Activated T-cell treated with anti-CD3 and anti-CD28 coated beads, Interleukin-2, amount 50 U/mL, for 24 hours (primary cell): ENCODE data around the gene SGMS2.

Experiments
- DNase-seq: peaks from one replicate; pipeline ENCODE4 v3.0.0-alpha.2; 2020
- H3K27ac Mint-ChIP-seq: 2 replicates; pipeline ENCODE4 v1.8.0; 2020; ENCODE audit warnings: mild to moderate bottlenecking, mixed read lengths
- H3K27me3 Mint-ChIP-seq: 2 replicates; pipeline ENCODE4 v1.8.0; 2020; ENCODE audit warnings: mixed read lengths
- H3K36me3 Mint-ChIP-seq: 2 replicates; pipeline ENCODE4 v1.8.0; 2020; ENCODE audit warnings: low read depth, mixed read lengths
- H3K4me1 Mint-ChIP-seq: 2 replicates; pipeline ENCODE4 v1.8.0; 2020; ENCODE audit warnings: low read depth, mixed read lengths
- H3K4me3 Mint-ChIP-seq: 2 replicates; pipeline ENCODE4 v1.8.0; 2020; ENCODE audit warnings: mild to moderate bottlenecking, moderate library complexity, mixed read lengths
- H3K9me3 Mint-ChIP-seq: 2 replicates; pipeline ENCODE4 v1.8.0; 2020; ENCODE audit warnings: mixed read lengths

Gene SGMS2

GRCh38 chr4:107824350-107825071 lies at the start of gene SGMS2:
Gene SGMS2, plus strand, starts transcription at chr4:107824932. Its CDS starts 70,622 bp downstream, at chr4:107895554.
- peak; percentile 74 for DNase-seq
- Mint-ChIP-seq H3K4me1 (peaks cover 15% of the 10 kb centered on the region), H3K27me3 (peaks cover 69% of the 10 kb centered on the region), H3K27ac (peak within 1 kb of the TSS; percentile 75), H3K36me3 (no peaks in the 10 kb centered on the region), H3K4me3 (peak within 1 kb of the TSS; percentile 80), H3K9me3 (no peaks in the 10 kb centered on the region)

- H3K27me3 Mint-ChIP-seq: peaks cover 30% of the 10 kb centered on the region
- H3K27ac Mint-ChIP-seq: no peak overlapping the region
- no peaks in the 10 kb centered on the region for H3K4me1 Mint-ChIP-seq
These were observed 46.8 kb upstream of the SGMS2 start for GRCh38 chr4:107777890-107778289.

GRCh38 chr4:107778784-107779530 lies 45.8 kb upstream of the SGMS2 start:
- no peaks in the 10 kb centered on the region for H3K4me1 Mint-ChIP-seq
- no peak overlapping the region for H3K27ac Mint-ChIP-seq
- H3K4me3 Mint-ChIP-seq: no peak overlapping the region
- H3K36me3 Mint-ChIP-seq: no peaks in the 10 kb centered on the region
- DNase-seq: no peak
- peaks cover 34% of the 10 kb centered on the region for H3K27me3 Mint-ChIP-seq
- peaks cover 12% of the 10 kb centered on the region for H3K9me3 Mint-ChIP-seq

More at GRCh38 chr4:107777890-107778289, 46.8 kb upstream of the SGMS2 start:
- Mint-ChIP-seq H3K4me3 (no peak overlapping the region), H3K36me3 (no peaks in the 10 kb centered on the region), H3K9me3 (peaks cover 12% of the 10 kb centered on the region)
- no peak for DNase-seq

- Mint-ChIP-seq H3K9me3 (peaks cover 12% of the 10 kb centered on the region), H3K36me3 (no peaks in the 10 kb centered on the region), H3K27ac (no peak overlapping the region), H3K27me3 (peaks cover 44% of the 10 kb centered on the region), H3K4me1 (no peaks in the 10 kb centered on the region), H3K4me3 (no peak overlapping the region)
- no peak for DNase-seq
These were observed 44.1 kb upstream of the SGMS2 start for GRCh38 chr4:107780665-107781064.

- DNase-seq: no peak
- H3K9me3 Mint-ChIP-seq: no peaks in the 10 kb centered on the region
- H3K36me3 Mint-ChIP-seq: no peaks in the 10 kb centered on the region
- H3K4me1 Mint-ChIP-seq: no peaks in the 10 kb centered on the region
- peaks cover 25% of the 10 kb centered on the region for H3K27me3 Mint-ChIP-seq
- no peak overlapping the region for H3K27ac Mint-ChIP-seq
- H3K4me3 Mint-ChIP-seq: no peak overlapping the region
These were observed 32.8 kb upstream of the SGMS2 start for GRCh38 chr4:107791902-107792301.

- Mint-ChIP-seq H3K27ac (no peak overlapping the region), H3K27me3 (peaks cover 31% of the 10 kb centered on the region), H3K4me1 (no peaks in the 10 kb centered on the region), H3K36me3 (no peaks in the 10 kb centered on the region), H3K4me3 (no peak overlapping the region), H3K9me3 (no peaks in the 10 kb centered on the region)
- no peak for DNase-seq
These were observed 32.0 kb upstream of the SGMS2 start for GRCh38 chr4:107792711-107793110.

GRCh38 chr4:107793996-107794395 lies 30.7 kb upstream of the SGMS2 start:
- Mint-ChIP-seq H3K4me3 (no peak overlapping the region), H3K27ac (no peak overlapping the region), H3K36me3 (no peaks in the 10 kb centered on the region), H3K27me3 (peaks cover 33% of the 10 kb centered on the region), H3K9me3 (no peaks in the 10 kb centered on the region), H3K4me1 (no peaks in the 10 kb centered on the region)
- DNase-seq: no peak

- DNase-seq: no peak
- no peaks in the 10 kb centered on the region for H3K4me1 Mint-ChIP-seq
- H3K36me3 Mint-ChIP-seq: no peaks in the 10 kb centered on the region
- no peak overlapping the region for H3K4me3 Mint-ChIP-seq
- H3K27ac Mint-ChIP-seq: no peak overlapping the region
- no peaks in the 10 kb centered on the region for H3K9me3 Mint-ChIP-seq
- peaks cover 53% of the 10 kb centered on the region for H3K27me3 Mint-ChIP-seq
These were observed 24.9 kb upstream of the SGMS2 start for GRCh38 chr4:107799669-107800450.

- no peak for DNase-seq
- Mint-ChIP-seq H3K4me3 (no peak overlapping the region), H3K27me3 (peaks cover 49% of the 10 kb centered on the region), H3K36me3 (no peaks in the 10 kb centered on the region), H3K27ac (no peak overlapping the region), H3K9me3 (no peaks in the 10 kb centered on the region), H3K4me1 (no peaks in the 10 kb centered on the region)
These were observed 24.0 kb upstream of the SGMS2 start for GRCh38 chr4:107800706-107801105.

GRCh38 chr4:107801766-107802211 lies 22.9 kb upstream of the SGMS2 start:
- H3K27me3 Mint-ChIP-seq: peaks cover 42% of the 10 kb centered on the region
- no peaks in the 10 kb centered on the region for H3K4me1 Mint-ChIP-seq
- H3K27ac Mint-ChIP-seq: no peak overlapping the region
- no peaks in the 10 kb centered on the region for H3K9me3 Mint-ChIP-seq
- H3K4me3 Mint-ChIP-seq: no peak overlapping the region
- no peaks in the 10 kb centered on the region for H3K36me3 Mint-ChIP-seq
- no peak for DNase-seq

- Mint-ChIP-seq H3K27me3 (peaks cover 45% of the 10 kb centered on the region), H3K4me1 (no peaks in the 10 kb centered on the region), H3K36me3 (no peaks in the 10 kb centered on the region), H3K4me3 (no peak overlapping the region), H3K27ac (no peak overlapping the region), H3K9me3 (no peaks in the 10 kb centered on the region)
- no peak for DNase-seq
These were observed 19.8 kb upstream of the SGMS2 start for GRCh38 chr4:107804956-107805355.

GRCh38 chr4:107806196-107806595 lies 18.5 kb upstream of the SGMS2 start:
- no peak overlapping the region for H3K4me3 Mint-ChIP-seq
- no peak overlapping the region for H3K27ac Mint-ChIP-seq
- no peaks in the 10 kb centered on the region for H3K36me3 Mint-ChIP-seq
- no peaks in the 10 kb centered on the region for H3K4me1 Mint-ChIP-seq
- DNase-seq: no peak
- no peaks in the 10 kb centered on the region for H3K9me3 Mint-ChIP-seq
- H3K27me3 Mint-ChIP-seq: peaks cover 41% of the 10 kb centered on the region

- no peak for DNase-seq
- Mint-ChIP-seq H3K9me3 (no peaks in the 10 kb centered on the region), H3K4me3 (no peak overlapping the region), H3K36me3 (no peaks in the 10 kb centered on the region), H3K4me1 (no peaks in the 10 kb centered on the region), H3K27me3 (peaks cover 31% of the 10 kb centered on the region), H3K27ac (no peak overlapping the region)
These were observed 16.2 kb upstream of the SGMS2 start for GRCh38 chr4:107808572-107808971.

- Mint-ChIP-seq H3K36me3 (no peaks in the 10 kb centered on the region), H3K27ac (no peak overlapping the region), H3K4me3 (no peak overlapping the region), H3K9me3 (no peaks in the 10 kb centered on the region), H3K27me3 (peaks cover 28% of the 10 kb centered on the region), H3K4me1 (no peaks in the 10 kb centered on the region)
- no peak for DNase-seq
These were observed 15.5 kb upstream of the SGMS2 start for GRCh38 chr4:107809210-107809609.
